GM18526 (cell line): ENCODE measurements around the gene RNF25.

Experiments
- POLR2A ChIP-seq: IDR thresholded peaks from 3 replicates; pipeline ENCODE4 v1.6.1; 2011; ENCODE audit not compliant: insufficient read length; ENCODE audit errors: extremely low read depth

The RNF25 gene

GRCh38 chr2:218701806-218702205 lies 30.0 kb upstream of the RNF25 start:
- no peak for TF ChIP-seq POLR2A

- no peak for TF ChIP-seq POLR2A
These were observed 27.1 kb upstream of the RNF25 start for GRCh38 chr2:218698885-218699284.

- TF ChIP-seq POLR2A, result no peak
These were observed 22.8 kb upstream of the RNF25 start for GRCh38 chr2:218694405-218695145.

GRCh38 chr2:218691234-218691633 lies 19.4 kb upstream of the RNF25 start:
- no peak for TF ChIP-seq POLR2A

GRCh38 chr2:218680061-218680460 lies 8.3 kb upstream of the RNF25 start:
- no peak for TF ChIP-seq POLR2A

GRCh38 chr2:218679119-218679518 lies 7.3 kb upstream of the RNF25 start:
- TF ChIP-seq POLR2A, result no peak

- TF ChIP-seq POLR2A, result no peak
These were observed 627 bp downstream of the RNF25 start for GRCh38 chr2:218671097-218671653.

- TF ChIP-seq POLR2A, result no peak
These were observed 7.1 kb downstream of the RNF25 start for GRCh38 chr2:218664653-218665052.

- no peak for TF ChIP-seq POLR2A
These were observed 7.9 kb downstream of the RNF25 start for GRCh38 chr2:218663901-218664300.

GRCh38 chr2:218662827-218663226 lies 9.0 kb downstream of the RNF25 start:
- TF ChIP-seq POLR2A, result no peak

- no peak for TF ChIP-seq POLR2A
These were observed 9.4 kb downstream of the RNF25 start for GRCh38 chr2:218662377-218662776.

- TF ChIP-seq POLR2A, result no peak
These were observed 11.8 kb downstream of the RNF25 start for GRCh38 chr2:218659988-218660358.

GRCh38 chr2:218659258-218659987 lies 12.4 kb downstream of the RNF25 start, which contains the start of the genes BCS1L and ZNF142:
Gene BCS1L, plus strand, starts transcription at chr2:218659683. Its CDS starts 1,305 bp downstream, at chr2:218660988.
Gene ZNF142, minus strand, starts transcription at chr2:218659623. Its CDS starts 3,194 bp downstream, at chr2:218656429.
- TF ChIP-seq POLR2A, result peak; percentile 61

GRCh38 chr2:218658671-218659257 lies 13.0 kb downstream of the RNF25 start:
- TF ChIP-seq POLR2A, result no peak

GRCh38 chr2:218655751-218656150 lies 16.1 kb downstream of the RNF25 start:
- no peak for TF ChIP-seq POLR2A

- TF ChIP-seq POLR2A, result no peak
These were observed 23.1 kb downstream of the RNF25 start for GRCh38 chr2:218648787-218649100.
